DMS53 treated with DMSO at 0.1 percent for 48 hours (cell line): ENCODE results near the gene AKR1C1.
"Not testable (repeated sequence)": the region's sequence is repeated elsewhere in the genome, so short reads cannot be mapped to it uniquely, and the experiment has no call there.

Source experiments
- DNase-seq: peaks from one replicate; lab custom pipeline; 2025; ENCODE audit not compliant: unreplicated experiment; lab: John Stamatoyannopoulos, UW

The AKR1C1 gene

GRCh38 chr10:4982764-4983226 lies 19.6 kb downstream of the AKR1C1 start:
- DNase-seq = no peak

- DNase-seq = no peak
These were observed 20.5 kb downstream of the AKR1C1 start for GRCh38 chr10:4983615-4984216.

GRCh38 chr10:4984223-4984622 lies 21.0 kb downstream of the AKR1C1 start:
- DNase-seq = no peak

- no peak for DNase-seq
These were observed 21.9 kb downstream of the AKR1C1 start for GRCh38 chr10:4984971-4985594.

- DNase-seq = not testable (repeated sequence)
These were observed 24.9 kb downstream of the AKR1C1 start for GRCh38 chr10:4988000-4988641.

GRCh38 chr10:4990217-4990616 lies 27.0 kb downstream of the AKR1C1 start:
- DNase-seq = no peak

GRCh38 chr10:4991463-4991862 lies 28.2 kb downstream of the AKR1C1 start:
- not testable (repeated sequence) for DNase-seq

GRCh38 chr10:4992564-4992963 lies 29.3 kb downstream of the AKR1C1 start:
- DNase-seq = not testable (repeated sequence)

- DNase-seq = not testable (repeated sequence)
These were observed 31.0 kb downstream of the AKR1C1 start for GRCh38 chr10:4994260-4994659.

GRCh38 chr10:4998671-4999070 lies 35.5 kb downstream of the AKR1C1 start:
- DNase-seq = no peak

- no peak for DNase-seq
These were observed 39.0 kb downstream of the AKR1C1 start for GRCh38 chr10:5002013-5002727.

- not testable (repeated sequence) for DNase-seq
These were observed 40.2 kb downstream of the AKR1C1 start, which contains the start of gene AKR1C2 for GRCh38 chr10:5003127-5004029. Gene AKR1C2, minus strand, starts transcription at chr10:5003857. Its CDS starts 22 bp downstream, at chr10:5003835.

GRCh38 chr10:5004030-5004385 lies 40.8 kb downstream of the AKR1C1 start:
- DNase-seq = not testable (repeated sequence)

- not testable (repeated sequence) for DNase-seq
These were observed 41.3 kb downstream of the AKR1C1 start for GRCh38 chr10:5004501-5004900.

GRCh38 chr10:5008857-5009548 lies 45.8 kb downstream of the AKR1C1 start:
- DNase-seq = not testable (repeated sequence)

- DNase-seq = not testable (repeated sequence)
These were observed 46.8 kb downstream of the AKR1C1 start for GRCh38 chr10:5010043-5010442.

- DNase-seq = not testable (repeated sequence)
These were observed 48.2 kb downstream of the AKR1C1 start for GRCh38 chr10:5011392-5011791.

GRCh38 chr10:5012595-5012994 lies 49.4 kb downstream of the AKR1C1 start:
- DNase-seq = no peak

GRCh38 chr10:5013385-5013784 lies 50.2 kb downstream of the AKR1C1 start:
- no peak for DNase-seq
